Endothelial cell of umbilical vein (primary cell): ENCODE data around the gene DOP1A. TPM values are rescaled to one million over a fixed set of nuclear protein-coding genes. Genes with fewer than 3 reads are reported as not detected.

Experiments used
- BruUV-seq: library from RNA; stranded (reverse); fragments of 400-500 nt; replicated peaks from 2 replicates; lab custom pipeline; 2021; lab: Mats Ljungman, UMichigan
- CTCF ChIA-PET: fragments of 300-600, 350-600 bp; sonication (Branson Sonifier 250); formaldehyde crosslinking; loops from one replicate; lab custom pipeline; 2021; ENCODE audit warnings: antibody characterized with exemption, inconsistent platforms; lab: Charles Lee
- POLR2A ChIA-PET: fragments of 300-600, 350-600 bp; sonication (Branson Sonifier 250); formaldehyde crosslinking; loops from one replicate; lab custom pipeline; 2021; ENCODE audit warnings: antibody characterized with exemption, inconsistent platforms; lab: Charles Lee
- DNase-seq: peaks from one replicate; pipeline ENCODE4 v3.0.0-alpha.2; 2011; ENCODE audit warnings: low read depth, low spot score
- FAIRE-seq: peaks from 2 replicates; lab custom pipeline; 2011; peaks lifted over from hg19 to GRCh38; lab: Jason Lieb, UNC
- H2AFZ ChIP-seq: 2 replicates; pipeline ENCODE4 v1.6.0; 2012; ENCODE audit warnings: low read depth, low read length, control low read depth, inconsistent platforms
- H3K27ac ChIP-seq: 2 replicates; pipeline ENCODE4 v1.5.1; 2011; ENCODE audit warnings: low read depth, mild to moderate bottlenecking, control low read depth, low read length, moderate library complexity; ENCODE audit not compliant: insufficient read depth
- H3K27me3 ChIP-seq, 2 experiments: 2 replicates each; pipeline versions ENCODE4 v1.6.0 to v1.6.1; 2011; ENCODE audit warnings: low read length in 2 of 2, mixed read lengths in 1 of 2; ENCODE audit not compliant: control insufficient read depth in 2 of 2, insufficient read depth in 2 of 2
- H3K36me3 ChIP-seq, 2 experiments: 2 replicates in 1 of 2; 3 replicates in 1 of 2; pipeline ENCODE4 v1.5.1; 2011; ENCODE audit warnings: low read length in 2 of 2, mild to moderate bottlenecking in 1 of 2, moderate library complexity in 1 of 2; ENCODE audit not compliant: control insufficient read depth in 2 of 2, insufficient read depth in 2 of 2; ENCODE audit errors: extremely low read depth in 1 of 2
- H3K4me1 ChIP-seq: 3 replicates; pipeline ENCODE4 v1.5.1; 2011; ENCODE audit warnings: mild to moderate bottlenecking, low read length; ENCODE audit not compliant: control insufficient read depth, insufficient read depth; ENCODE audit errors: extremely low read depth
- H3K4me2 ChIP-seq: 2 replicates; pipeline ENCODE4 v1.6.1; 2011; ENCODE audit warnings: low read length, control low read depth, mixed read lengths; ENCODE audit not compliant: insufficient read depth
- H3K4me3 ChIP-seq, 3 experiments: fragments of 200-600 bp in 1 of 3; sonication (generic), shearing (Covaris generic) in 1 of 3; replicated peaks in 1 of 3; 2 replicates each; pipeline ENCODE4 v1.5.1; 2011 to 2016; ENCODE audit warnings: control low read depth in 3 of 3, low read length in 3 of 3, mild to moderate bottlenecking in 2 of 3, inconsistent platforms in 1 of 3, low read depth in 1 of 3, moderate library complexity in 1 of 3; ENCODE audit not compliant: insufficient read depth in 1 of 3
- H3K79me2 ChIP-seq: 2 replicates; pipeline ENCODE4 v1.6.0; 2012; ENCODE audit warnings: low read length, inconsistent platforms; ENCODE audit not compliant: control insufficient read depth, insufficient read depth
- H3K9ac ChIP-seq: replicated peaks from 2 replicates; pipeline ENCODE3; 2011; ENCODE audit warnings: low read length, control low read depth; ENCODE audit not compliant: insufficient read depth; ENCODE audit errors: extremely low read depth
- H3K9me1 ChIP-seq: replicated peaks from 3 replicates; pipeline ENCODE4 v1.6.0; 2011; ENCODE audit warnings: mild to moderate bottlenecking, low read length; ENCODE audit not compliant: control insufficient read depth, insufficient read depth; ENCODE audit errors: extremely low read depth
- H3K9me3 ChIP-seq: replicated peaks from 2 replicates; pipeline ENCODE4 v1.5.1; 2012; ENCODE audit warnings: low read length, inconsistent platforms; ENCODE audit not compliant: control insufficient read depth, insufficient read depth
- H4K20me1 ChIP-seq: replicated peaks from 2 replicates; pipeline ENCODE3; 2011; ENCODE audit warnings: mild to moderate bottlenecking, low read length; ENCODE audit not compliant: control insufficient read depth, insufficient read depth; ENCODE audit errors: extremely low read depth
- EZH2 ChIP-seq: IDR thresholded peaks from 2 replicates; pipeline ENCODE4 v1.6.1; 2012; ENCODE audit warnings: borderline replicate concordance, low read depth, mild to moderate bottlenecking, moderate library complexity, low read length, inconsistent platforms; ENCODE audit not compliant: severe bottlenecking
- FOS ChIP-seq: IDR thresholded peaks from 2 replicates; pipeline ENCODE4 v1.6.1; 2011; ENCODE audit warnings: mild to moderate bottlenecking, low read length, moderate library complexity, borderline replicate concordance; ENCODE audit not compliant: insufficient read depth
- GATA2 ChIP-seq: IDR thresholded peaks from 2 replicates; pipeline ENCODE4 v1.7.0; 2011; ENCODE audit warnings: low read depth, mild to moderate bottlenecking, moderate library complexity, mixed read lengths, low read length; ENCODE audit not compliant: insufficient read length, insufficient read depth
- JUN ChIP-seq: IDR thresholded peaks from 2 replicates; pipeline ENCODE4 v1.6.1; 2011; ENCODE audit warnings: borderline replicate concordance, low read depth; ENCODE audit not compliant: insufficient read length, insufficient read depth
- MYC ChIP-seq: IDR thresholded peaks from one replicate; pipeline ENCODE4 v1.6.1; 2011; ENCODE audit warnings: mild to moderate bottlenecking, low read depth, low read length
- POLR2A ChIP-seq: IDR thresholded peaks from 2 replicates; pipeline ENCODE4 v1.6.1; 2012; ENCODE audit warnings: low read depth, mild to moderate bottlenecking, control low read depth, low read length
- POLR2AphosphoS5 ChIP-seq: IDR thresholded peaks from 2 replicates; pipeline ENCODE4 v1.6.1; 2012; ENCODE audit warnings: low read depth, mild to moderate bottlenecking, control low read depth, low read length, moderate library complexity; ENCODE audit not compliant: insufficient read depth
- dilution Hi-C: fragments of 300-500 bp; cut with MboI; formaldehyde crosslinking; loops from one replicate; pipeline ENCODE4 v1.15.0; 2019; ENCODE audit warnings: low sequenced_read_pairs; ENCODE audit not compliant: extremely low pct_ligation_motif_present
- intact Hi-C: fragments of 100-400 bp; cut with micrococcal nuclease; formaldehyde crosslinking; loops from one replicate; pipeline ENCODE4 v1.10.0; 2022
- polyA plus RNA-seq, 4 experiments: library from polyadenylated mRNA; depleted of rRNA in 3 of 4; stranded (reverse) in 3 of 4; unstranded in 1 of 4; fragments of >200 nt; gene quantifications; 2 replicates each; pipeline versions ENCODE4 v1.2.1 to v1.2.3, GENCODE V29; 2011 to 2012; ENCODE audit warnings: missing spikeins in 1 of 4
- total RNA-seq: library from RNA; stranded (reverse); gene quantifications from 2 replicates; pipeline ENCODE4 v1.2.3, GENCODE V29; 2021
- TF ChIP-seq, protein P1 (sequence below), 2 donors: IDR thresholded peaks; 1 replicate in 1 of 2; 2 replicates in 1 of 2; pipeline ENCODE4 v1.5.1; 2011; ENCODE audit warnings: low read length in 2 of 2, mild to moderate bottlenecking in 2 of 2, moderate library complexity in 2 of 2, control low read depth in 1 of 2, inconsistent platforms in 1 of 2, low read depth in 1 of 2; ENCODE audit not compliant: insufficient read depth in 1 of 2; ENCODE audit errors: extremely low read depth in 1 of 2
- TF ChIP-seq, protein P2 (sequence below): IDR thresholded peaks from 2 replicates; pipeline ENCODE4 v1.6.1; 2011; ENCODE audit not compliant: insufficient read depth, insufficient read length

The DOP1A gene
- total and polyA plus RNA-seq, 2 donors (not counting 3 experiments of a cell fraction or from before 2014, with no cell fraction given), result 6.3 to 12.3 TPM

DNA sequence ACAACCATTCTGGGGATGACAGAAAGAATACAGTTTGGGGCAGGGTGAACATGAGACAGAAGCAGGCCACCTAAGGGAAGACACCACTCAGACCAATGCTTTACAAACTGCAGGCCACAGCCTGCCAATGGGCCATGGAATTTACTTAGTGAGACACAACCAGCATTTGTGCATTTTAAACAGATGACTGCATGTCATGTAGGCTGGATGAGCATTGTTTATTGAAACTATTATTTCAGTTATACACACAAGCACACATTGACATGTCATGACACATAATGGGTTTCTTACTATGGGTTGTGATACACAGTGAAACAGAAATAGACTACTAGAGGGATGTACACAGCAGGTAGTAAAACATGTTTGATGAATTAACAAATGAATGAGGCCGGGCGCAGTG is 117.6 kb downstream of the DOP1A start:
- dilution Hi-C loops, result no loop called here
- CTCF ChIA-PET, result interaction anchor here (1.1 to 1.2 kb wide), 2 partner anchors 30 to 31 kb away, joined by 3 to 6 read pairs; no protein-coding TSS in a partner anchor
- H3K4me1 ChIP-seq, result no peaks in the 10 kb centered on the region
- no peaks in the 10 kb centered on the region for H4K20me1 ChIP-seq
- no peaks in the 10 kb centered on the region for H3K9me3 ChIP-seq
- H3K36me3 ChIP-seq, result peaks cover 5 to 37% of the 10 kb centered on the region in 2 experiments
- no peak overlapping the region for H2AFZ ChIP-seq
- TF ChIP-seq, protein P1, sequence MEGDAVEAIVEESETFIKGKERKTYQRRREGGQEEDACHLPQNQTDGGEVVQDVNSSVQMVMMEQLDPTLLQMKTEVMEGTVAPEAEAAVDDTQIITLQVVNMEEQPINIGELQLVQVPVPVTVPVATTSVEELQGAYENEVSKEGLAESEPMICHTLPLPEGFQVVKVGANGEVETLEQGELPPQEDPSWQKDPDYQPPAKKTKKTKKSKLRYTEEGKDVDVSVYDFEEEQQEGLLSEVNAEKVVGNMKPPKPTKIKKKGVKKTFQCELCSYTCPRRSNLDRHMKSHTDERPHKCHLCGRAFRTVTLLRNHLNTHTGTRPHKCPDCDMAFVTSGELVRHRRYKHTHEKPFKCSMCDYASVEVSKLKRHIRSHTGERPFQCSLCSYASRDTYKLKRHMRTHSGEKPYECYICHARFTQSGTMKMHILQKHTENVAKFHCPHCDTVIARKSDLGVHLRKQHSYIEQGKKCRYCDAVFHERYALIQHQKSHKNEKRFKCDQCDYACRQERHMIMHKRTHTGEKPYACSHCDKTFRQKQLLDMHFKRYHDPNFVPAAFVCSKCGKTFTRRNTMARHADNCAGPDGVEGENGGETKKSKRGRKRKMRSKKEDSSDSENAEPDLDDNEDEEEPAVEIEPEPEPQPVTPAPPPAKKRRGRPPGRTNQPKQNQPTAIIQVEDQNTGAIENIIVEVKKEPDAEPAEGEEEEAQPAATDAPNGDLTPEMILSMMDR (IDR thresholded peaks at IDR 0.05; ENCODE audit: extremely low read depth in 1 of 2, insufficient read depth in 1 of 2, low read depth in 1 of 2, low read length in 2 of 2), result no peak
- TF ChIP-seq MYC (no peak), POLR2A (no peak), POLR2AphosphoS5 (no peak), JUN (no peak), GATA2 (no peak), EZH2 (no peak), FOS (no peak)
- TF ChIP-seq, protein P2, sequence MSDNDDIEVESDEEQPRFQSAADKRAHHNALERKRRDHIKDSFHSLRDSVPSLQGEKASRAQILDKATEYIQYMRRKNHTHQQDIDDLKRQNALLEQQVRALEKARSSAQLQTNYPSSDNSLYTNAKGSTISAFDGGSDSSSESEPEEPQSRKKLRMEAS, result no peak
- no peak overlapping the region for H3K4me2 ChIP-seq
- H3K27ac ChIP-seq, result no peak overlapping the region
- intact Hi-C loops, result no loop called here
- no peaks in the 10 kb centered on the region for H3K27me3 ChIP-seq
- DNase-seq (no peak), FAIRE-seq (no peak)
- POLR2A ChIA-PET, result no interaction called here
- H3K9me1 ChIP-seq, result no peaks in the 10 kb centered on the region
- BruUV-seq, result no TSS peak
- H3K79me2 ChIP-seq, result peaks cover 15% of the 10 kb centered on the region
- H3K9ac ChIP-seq, result no peak overlapping the region
- H3K4me3 ChIP-seq, result no peak overlapping the region
